Lung (tissue), 12 donors: ENCODE data around the gene AOX1. TPM values are rescaled to one million over a fixed set of nuclear protein-coding genes. Genes with fewer than 3 reads are reported as not detected.

Experiments used
- ATAC-seq: fragments of 200-7000 bp; cut with Tn5 transposase; one replicate; pipeline ENCODE4 v1.9.1; 2020; ENCODE audit warnings: moderate number of reproducible peaks; ENCODE audit not compliant: insufficient read depth, low FRiP score
- DNase-seq, 3 donors: peaks; one replicate each; pipeline ENCODE4 v3.0.0-alpha.2; 2013 to 2017
- H3K27ac ChIP-seq, 2 donors: one replicate each; pipeline ENCODE4 v1.5.1; 2013; ENCODE audit warnings: mild to moderate bottlenecking in 2 of 2, moderate library complexity in 2 of 2, control low read depth in 1 of 2, inconsistent platforms in 1 of 2, low read depth in 1 of 2, low read length in 1 of 2
- H3K27me3 ChIP-seq, 3 donors: one replicate each; pipeline ENCODE4 v1.5.1; 2013; ENCODE audit warnings: low read length in 2 of 3; ENCODE audit not compliant: control insufficient read depth in 3 of 3, insufficient read depth in 3 of 3
- H3K36me3 ChIP-seq, 4 donors: one replicate each; pipeline ENCODE4 v1.5.1; 2013; ENCODE audit warnings: low read length in 4 of 4, mild to moderate bottlenecking in 1 of 4, moderate library complexity in 1 of 4; ENCODE audit not compliant: control insufficient read depth in 4 of 4, insufficient read depth in 4 of 4
- H3K4me1 ChIP-seq, 5 donors: one replicate each; pipeline ENCODE4 v1.5.1; 2013; ENCODE audit warnings: low read length in 5 of 5, mild to moderate bottlenecking in 2 of 5, moderate library complexity in 1 of 5; ENCODE audit not compliant: control insufficient read depth in 5 of 5, insufficient read depth in 5 of 5
- H3K4me3 ChIP-seq: one replicate; pipeline ENCODE4 v1.5.1; 2013; ENCODE audit warnings: mild to moderate bottlenecking, control low read depth, moderate library complexity
- H3K9ac ChIP-seq, 2 donors: one replicate each; pipeline ENCODE4 v1.5.1; 2013; ENCODE audit warnings: low read length in 2 of 2, control low read depth in 1 of 2; ENCODE audit not compliant: insufficient read depth in 1 of 2
- H3K9me3 ChIP-seq, 4 donors: one replicate each; pipeline ENCODE4 v1.5.1; 2013; ENCODE audit warnings: low read length in 3 of 4, mild to moderate bottlenecking in 1 of 4, moderate library complexity in 1 of 4; ENCODE audit not compliant: control insufficient read depth in 4 of 4, insufficient read depth in 3 of 4
- CTCF ChIP-seq: IDR thresholded peaks from 2 replicates; pipeline ENCODE4 v1.5.1; 2012; ENCODE audit warnings: mild to moderate bottlenecking; ENCODE audit errors: control extremely low read depth, extremely low read depth
- WGBS, 2 donors: extraction: QIAGEN DNeasy Blood & Tissue Kit; methylation state at CpG; one replicate each; pipeline ENCODE4 v1.1.7; 2013; 5-methylcytosine and 5-hydroxymethylcytosine counted together
- polyA plus RNA-seq, 2 donors: library from polyadenylated mRNA; stranded (reverse); fragments of 200-250 nt; gene quantifications; one replicate each; pipeline ENCODE4 v1.2.1, GENCODE V29; 2013
- total RNA-seq, 2 donors: library from RNA; depleted of rRNA in 1 of 2; stranded (reverse); fragments of >200 nt in 1 of 2; gene quantifications; one replicate each; pipeline ENCODE4 v1.2.1, GENCODE V29; 2014 to 2021
- donor health status: control.
- donor health status: control.
- donor health status: Bipolar disorder and iron deficiency.
- donor health status: healthy.
- donor health status: DM: yes; HTN: yes; CAD: no.

The AOX1 gene
- total and polyA plus RNA-seq, 4 donors, result 8.0 to 48.5 (median 10.6) TPM

DNA sequence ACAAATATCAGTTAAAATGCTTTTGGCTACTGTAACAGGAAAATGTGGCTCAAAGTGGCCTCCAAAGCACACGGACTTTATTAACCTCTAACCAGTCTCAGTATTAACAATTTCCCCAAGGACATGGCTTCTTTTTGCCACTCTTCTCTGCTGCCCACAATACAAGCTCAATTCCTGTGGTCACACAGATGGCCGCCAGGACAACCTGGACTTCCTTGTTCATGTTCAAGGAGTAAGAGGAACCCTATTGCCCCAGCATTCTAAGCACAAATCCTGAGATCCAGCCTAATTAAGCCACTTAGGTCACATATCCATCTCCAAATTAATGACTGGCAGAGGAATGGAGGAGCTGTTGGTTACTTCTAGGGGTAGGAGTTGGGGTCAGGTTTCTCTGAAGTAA is 38.2 kb downstream of the AOX1 start:
- no peaks in the 10 kb centered on the region for H3K9me3 ChIP-seq
- no peak overlapping the region for H3K4me3 ChIP-seq
- no peak for DNase-seq
- H3K27ac ChIP-seq, result no peak overlapping the region
- peaks cover 0 to 48% (median 5%) of the 10 kb centered on the region in 5 donors for H3K4me1 ChIP-seq
- peaks cover 0 to 3% (median 0%) of the 10 kb centered on the region in 4 donors for H3K36me3 ChIP-seq
- 58 to 69% methylated on average over 2 of the region's 2 CpGs for WGBS, 2 donors
- no peak overlapping the region for H3K9ac ChIP-seq
- TF ChIP-seq CTCF, result no peak
- no peak for ATAC-seq
- no peaks in the 10 kb centered on the region for H3K27me3 ChIP-seq

GRCh38 chr2:200624658-200625057 is 38.8 kb downstream of the AOX1 start:
- DNase-seq (no peak), ATAC-seq (no peak)
- Histone ChIP-seq H3K4me1 (peaks cover 0 to 41% (median 0%) of the 10 kb centered on the region in 5 donors), H3K27ac (no peak overlapping the region), H3K9me3 (no peaks in the 10 kb centered on the region), H3K27me3 (no peaks in the 10 kb centered on the region), H3K36me3 (peaks cover 0 to 3% (median 0%) of the 10 kb centered on the region in 4 donors), H3K4me3 (no peak overlapping the region), H3K9ac (no peak overlapping the region)
- TF ChIP-seq CTCF, result no peak
- 89 to 93% methylated on average over 3 of the region's 3 CpGs for WGBS, 2 donors

DNA sequence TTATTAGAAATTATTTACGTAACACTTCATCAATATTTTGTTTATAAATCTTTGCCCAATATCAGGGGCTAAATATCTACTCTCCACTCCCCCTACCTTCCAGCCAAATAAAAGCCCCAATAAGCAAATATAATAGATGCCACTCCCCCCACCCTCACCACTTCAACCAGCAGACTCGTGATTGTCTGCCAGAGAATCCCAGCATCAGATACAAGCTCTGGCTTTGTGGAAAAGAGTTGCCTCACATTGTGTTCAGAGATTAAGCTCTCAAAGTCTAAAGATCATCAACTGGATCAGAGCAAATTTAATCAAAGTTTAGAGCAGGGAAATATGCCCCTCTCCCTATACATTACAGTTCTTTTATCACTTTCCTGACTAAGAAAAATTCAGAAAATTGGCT is 39.5 kb downstream of the AOX1 start:
- H3K4me3 ChIP-seq, result no peak overlapping the region
- DNase-seq (peak; percentile 72 to 93 (median 91)), ATAC-seq (no peak)
- no peak overlapping the region for H3K27ac ChIP-seq
- no peak for TF ChIP-seq CTCF
- H3K4me1 ChIP-seq, result peaks cover 0 to 40% (median 0%) of the 10 kb centered on the region in 5 donors
- no peaks in the 10 kb centered on the region for H3K27me3 ChIP-seq
- peaks cover 0 to 3% (median 0%) of the 10 kb centered on the region in 4 donors for H3K36me3 ChIP-seq
- H3K9ac ChIP-seq, result no peak overlapping the region
- WGBS, 2 donors, result 72 to 88% methylated on average over 2 of the region's 2 CpGs
- no peaks in the 10 kb centered on the region for H3K9me3 ChIP-seq

DNA sequence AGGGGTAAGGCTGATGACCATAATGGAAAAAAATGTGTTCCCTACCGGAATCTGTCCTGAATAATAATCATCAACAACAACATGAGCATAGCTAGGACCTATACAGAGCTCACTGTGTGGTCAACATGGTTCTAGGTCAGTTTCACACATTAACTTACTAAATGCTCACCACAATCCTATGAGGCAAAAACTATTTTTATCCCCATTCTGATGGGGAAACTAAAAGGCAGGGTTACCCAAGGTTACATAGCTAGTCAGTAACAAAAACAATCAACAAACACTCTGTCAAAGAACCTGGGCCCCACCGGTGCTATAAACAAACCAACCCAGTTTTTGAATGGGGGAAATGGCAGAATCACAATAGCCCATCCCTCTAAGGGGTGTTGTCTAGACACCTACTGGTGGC is 40.1 kb downstream of the AOX1 start:
- Histone ChIP-seq H3K27ac (no peak overlapping the region), H3K4me1 (peaks cover 0 to 40% (median 0%) of the 10 kb centered on the region in 5 donors), H3K27me3 (no peaks in the 10 kb centered on the region), H3K36me3 (peaks cover 0 to 3% (median 0%) of the 10 kb centered on the region in 4 donors), H3K4me3 (no peak overlapping the region), H3K9me3 (no peaks in the 10 kb centered on the region), H3K9ac (peak overlapping the region in 1 of 2 donors; percentile 26)
- DNase-seq, result peak in 2 of 3 donors; percentile 38 to 46
- TF ChIP-seq CTCF, result no peak
- 58 to 82% methylated on average over 2 of the region's 2 CpGs for WGBS, 2 donors
- ATAC-seq, result no peak
